Breast epithelium (tissue), 3 donors: ENCODE results near the gene TYR.

Source experiments
- CTCF ChIP-seq, 3 donors: fragments of 450-650 bp; IDR thresholded peaks; one replicate each; pipeline ENCODE4 v1.5.1; 2016 to 2017; ENCODE audit warnings: antibody characterized with exemption in 3 of 3, mild to moderate bottlenecking in 3 of 3, moderate library complexity in 3 of 3
- POLR2A ChIP-seq: fragments of 450-650 bp; IDR thresholded peaks from one replicate; pipeline ENCODE4 v1.6.1; 2016; ENCODE audit warnings: antibody characterized with exemption, mild to moderate bottlenecking, moderate library complexity
- POLR2AphosphoS5 ChIP-seq, 3 donors: sonication (generic); formaldehyde crosslinking; IDR thresholded peaks; one replicate each; pipeline ENCODE4 v1.6.1; 2017; ENCODE audit warnings: antibody characterized with exemption in 3 of 3

- TF ChIP-seq POLR2A (no peak), CTCF (IDR thresholded peaks at IDR 0.05) (no peak), POLR2AphosphoS5 (IDR thresholded peaks at IDR 0.05) (no peak)
These were observed 143.7 kb downstream of the TYR start for GRCh38 chr11:89321401-89321800.
